Osteocyte (in vitro differentiated cells): ENCODE measurements around the gene EPS8L3. TPM values are rescaled to one million over a fixed set of nuclear protein-coding genes. Genes with fewer than 3 reads are reported as not detected.
"Not testable (repeated sequence)": the region's sequence is repeated elsewhere in the genome, so short reads cannot be mapped to it uniquely, and the experiment has no call there.

Experiments used
- DNase-seq: peaks from one replicate; pipeline ENCODE4 v3.0.0; 2021; ENCODE audit warnings: mixed read lengths; ENCODE audit not compliant: unreplicated experiment; ENCODE audit errors: extremely low spot score
- H3K27ac Mint-ChIP-seq: one replicate; pipeline ENCODE4 v1.8.0; 2021; ENCODE audit warnings: mild to moderate bottlenecking, mixed read lengths; ENCODE audit not compliant: unreplicated experiment
- H3K27me3 Mint-ChIP-seq: one replicate; pipeline ENCODE4 v1.8.0; 2021; ENCODE audit warnings: mixed read lengths; ENCODE audit not compliant: unreplicated experiment
- H3K36me3 Mint-ChIP-seq: one replicate; pipeline ENCODE4 v1.8.0; 2021; ENCODE audit warnings: mixed read lengths; ENCODE audit not compliant: unreplicated experiment
- H3K4me1 Mint-ChIP-seq: one replicate; pipeline ENCODE4 v1.8.0; 2021; ENCODE audit warnings: mixed read lengths; ENCODE audit not compliant: unreplicated experiment
- H3K4me3 Mint-ChIP-seq: one replicate; pipeline ENCODE4 v1.8.0; 2021; ENCODE audit warnings: mild to moderate bottlenecking, moderate library complexity, mixed read lengths; ENCODE audit not compliant: unreplicated experiment
- H3K9me3 Mint-ChIP-seq: one replicate; pipeline ENCODE4 v1.8.0; 2021; ENCODE audit warnings: mixed read lengths; ENCODE audit not compliant: unreplicated experiment
- CTCF ChIP-seq: fragments of 200-600 bp; sonication (generic); IDR thresholded peaks from 2 replicates; pipeline ENCODE4 v1.5.0; 2021; ENCODE audit warnings: antibody characterized with exemption, mild to moderate bottlenecking, moderate library complexity
- total RNA-seq: library from RNA; stranded (reverse); gene quantifications from 2 replicates; pipeline ENCODE4 v1.2.1, GENCODE V29; 2021

The EPS8L3 gene
- total RNA-seq, 1 donor from 2014 or later = not detected

DNA sequence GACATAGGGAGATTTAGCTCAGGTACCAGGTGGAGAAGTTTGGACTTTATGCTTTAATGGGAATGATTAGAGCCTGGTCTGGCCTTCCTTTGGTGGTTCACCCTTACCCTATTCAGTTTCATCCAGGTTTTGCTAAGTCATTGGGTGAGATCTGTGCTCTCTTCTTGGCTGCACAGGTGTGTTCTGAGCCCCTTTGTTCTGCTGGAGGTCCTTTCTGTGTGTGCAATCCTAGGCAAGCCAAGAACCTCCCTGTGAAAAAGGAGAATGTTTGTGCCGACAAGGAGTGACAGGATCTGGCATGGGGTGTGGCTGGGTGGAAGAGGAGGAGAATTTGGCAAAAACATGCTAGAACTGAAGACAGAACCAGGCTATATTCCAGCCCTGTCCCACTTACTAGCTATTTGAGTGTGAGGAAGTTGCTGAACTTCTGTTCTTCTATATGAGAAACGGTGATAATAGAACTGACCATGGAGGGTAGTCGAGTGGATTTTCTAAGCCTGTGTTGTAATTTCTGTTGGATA lies 47.1 kb downstream of the EPS8L3 start:
- Mint-ChIP-seq H3K4me1 (peaks cover 7% of the 10 kb centered on the region), H3K9me3 (no peaks in the 10 kb centered on the region), H3K27me3 (peaks cover 2% of the 10 kb centered on the region), H3K4me3 (no peak overlapping the region), H3K36me3 (no peaks in the 10 kb centered on the region), H3K27ac (no peak overlapping the region)
- DNase-seq = no peak
- no peak for TF ChIP-seq CTCF

DNA sequence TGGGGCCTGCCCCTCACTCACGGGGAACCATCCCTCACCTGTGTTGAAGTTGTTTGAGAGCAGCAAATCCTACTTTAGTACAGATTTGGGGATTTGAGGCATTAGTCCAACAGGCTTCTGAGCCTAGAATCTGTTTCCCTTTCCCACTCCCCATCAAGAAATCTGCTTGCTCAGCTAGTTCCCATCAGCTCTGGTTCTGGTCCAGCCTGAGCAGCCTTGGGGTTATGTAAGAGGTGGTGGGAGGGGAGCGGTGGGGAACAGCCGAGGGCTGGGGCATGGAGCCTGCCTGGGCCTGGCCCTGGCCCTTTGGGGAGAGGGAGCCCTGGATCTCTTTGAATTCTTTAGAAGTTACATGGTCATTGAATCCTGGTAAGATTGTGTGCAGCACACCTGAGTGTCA lies 47.6 kb downstream of the EPS8L3 start:
- no peak for DNase-seq
- Mint-ChIP-seq H3K27me3 (peaks cover 2% of the 10 kb centered on the region), H3K36me3 (no peaks in the 10 kb centered on the region), H3K9me3 (no peaks in the 10 kb centered on the region), H3K4me1 (peaks cover 7% of the 10 kb centered on the region), H3K4me3 (no peak overlapping the region), H3K27ac (no peak overlapping the region)
- TF ChIP-seq CTCF = no peak

DNA sequence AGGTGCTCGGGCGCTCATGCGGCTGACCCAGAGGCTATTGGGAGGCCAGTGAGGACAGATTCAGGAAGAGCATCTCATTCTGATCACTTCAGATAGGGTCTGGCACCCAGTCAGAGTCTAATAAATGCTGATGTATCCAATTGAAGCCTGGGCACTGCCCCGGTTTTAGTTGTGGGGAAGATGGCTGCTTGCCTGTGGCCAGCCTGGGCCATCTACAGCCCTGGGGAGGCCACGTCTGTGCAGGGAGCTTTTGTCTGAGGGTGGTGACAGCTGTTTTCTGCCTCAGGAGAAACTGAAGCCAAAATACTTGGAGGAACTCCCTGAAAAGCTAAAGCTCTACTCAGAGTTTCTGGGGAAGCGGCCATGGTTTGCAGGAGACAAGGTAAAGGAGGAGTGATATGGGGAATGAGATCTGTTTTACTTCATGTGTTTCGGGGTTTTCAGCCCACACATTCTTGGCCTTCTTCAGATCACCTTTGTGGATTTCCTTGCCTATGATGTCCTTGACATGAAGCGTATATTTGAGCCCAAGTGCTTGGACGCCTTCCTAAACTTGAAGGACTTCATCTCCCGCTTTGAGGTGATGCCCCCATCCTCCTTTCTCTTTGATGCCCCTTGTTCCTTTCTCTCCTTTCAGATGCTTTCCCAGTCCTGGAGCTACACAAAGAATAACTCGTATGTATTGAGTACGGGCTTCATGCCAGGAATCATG lies 48.9 kb downstream of the EPS8L3 start:
- DNase-seq = no peak
- H3K9me3 Mint-ChIP-seq = no peaks in the 10 kb centered on the region
- no peak overlapping the region for H3K4me3 Mint-ChIP-seq
- H3K36me3 Mint-ChIP-seq = no peaks in the 10 kb centered on the region
- H3K4me1 Mint-ChIP-seq = peaks cover 7% of the 10 kb centered on the region
- no peak for TF ChIP-seq CTCF
- peaks cover 2% of the 10 kb centered on the region for H3K27me3 Mint-ChIP-seq
- H3K27ac Mint-ChIP-seq = no peak overlapping the region

DNA sequence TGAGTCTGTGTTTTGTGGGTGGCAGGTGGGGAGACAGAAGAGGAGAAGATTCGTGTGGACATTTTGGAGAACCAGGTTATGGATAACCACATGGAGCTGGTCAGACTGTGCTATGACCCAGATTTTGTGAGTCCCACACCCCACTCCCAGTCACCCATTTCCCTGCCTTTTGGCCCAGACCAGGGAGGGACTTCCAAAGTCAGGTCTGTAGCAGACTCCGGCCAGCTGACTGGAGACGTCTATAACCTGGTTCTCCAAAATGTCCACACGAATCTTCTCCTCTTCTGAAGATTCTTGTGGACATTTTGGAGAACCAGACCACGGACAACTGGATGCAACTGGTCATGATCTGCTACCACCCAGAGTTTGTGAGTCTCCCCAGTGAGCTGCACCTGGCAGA lies 50.1 kb downstream of the EPS8L3 start:
- TF ChIP-seq CTCF = no peak
- H3K36me3 Mint-ChIP-seq = no peaks in the 10 kb centered on the region
- DNase-seq = no peak
- H3K27ac Mint-ChIP-seq = no peak overlapping the region
- H3K4me3 Mint-ChIP-seq = no peak overlapping the region
- no peaks in the 10 kb centered on the region for H3K4me1 Mint-ChIP-seq
- H3K27me3 Mint-ChIP-seq = peaks cover 2% of the 10 kb centered on the region
- peaks cover 9% of the 10 kb centered on the region for H3K9me3 Mint-ChIP-seq

DNA sequence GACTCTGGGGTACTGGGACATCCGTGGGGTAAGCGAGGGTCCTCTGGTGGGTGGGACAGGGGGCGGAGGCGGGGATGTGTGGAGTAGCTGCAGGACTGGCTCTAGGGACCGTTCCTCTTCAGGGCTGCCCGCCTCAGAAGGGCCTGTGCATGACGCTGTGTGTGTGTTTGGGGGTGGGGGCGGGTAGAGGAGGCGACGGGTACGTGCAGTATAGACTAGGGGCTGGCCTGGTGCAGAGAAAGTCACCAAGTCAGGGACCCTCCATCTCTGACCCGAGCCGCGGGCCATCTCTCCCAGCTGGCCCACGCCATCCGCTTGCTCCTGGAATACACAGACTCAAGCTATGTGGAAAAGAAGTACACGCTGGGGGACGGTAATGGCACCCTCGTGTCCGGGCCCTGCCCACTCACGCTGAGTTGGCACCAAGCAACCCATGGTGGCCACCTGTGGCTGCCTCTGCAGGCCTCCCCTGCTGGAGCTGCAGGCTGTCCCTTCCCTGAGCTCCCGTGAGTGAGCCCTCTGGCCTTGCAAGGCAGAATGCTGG lies 51.3 kb downstream of the EPS8L3 start:
- TF ChIP-seq CTCF = no peak
- H3K36me3 Mint-ChIP-seq = peaks cover 2% of the 10 kb centered on the region
- peaks cover 4% of the 10 kb centered on the region for H3K27me3 Mint-ChIP-seq
- H3K9me3 Mint-ChIP-seq = peaks cover 18% of the 10 kb centered on the region
- H3K4me1 Mint-ChIP-seq = no peaks in the 10 kb centered on the region
- H3K4me3 Mint-ChIP-seq = no peak overlapping the region
- DNase-seq = no peak
- no peak overlapping the region for H3K27ac Mint-ChIP-seq

GRCh38 chr1:109711593-109712320 lies 52.0 kb downstream of the EPS8L3 start, which contains the start of gene GSTM5:
Gene GSTM5, plus strand, starts transcription at chr1:109712251. Its CDS starts 62 bp downstream, at chr1:109712313.
- not testable (repeated sequence) for H3K27me3 Mint-ChIP-seq, DNase-seq, H3K4me3 Mint-ChIP-seq, H3K27ac Mint-ChIP-seq, H3K36me3 Mint-ChIP-seq, H3K4me1 Mint-ChIP-seq
- peaks cover 18% of the 10 kb centered on the region for H3K9me3 Mint-ChIP-seq

DNA sequence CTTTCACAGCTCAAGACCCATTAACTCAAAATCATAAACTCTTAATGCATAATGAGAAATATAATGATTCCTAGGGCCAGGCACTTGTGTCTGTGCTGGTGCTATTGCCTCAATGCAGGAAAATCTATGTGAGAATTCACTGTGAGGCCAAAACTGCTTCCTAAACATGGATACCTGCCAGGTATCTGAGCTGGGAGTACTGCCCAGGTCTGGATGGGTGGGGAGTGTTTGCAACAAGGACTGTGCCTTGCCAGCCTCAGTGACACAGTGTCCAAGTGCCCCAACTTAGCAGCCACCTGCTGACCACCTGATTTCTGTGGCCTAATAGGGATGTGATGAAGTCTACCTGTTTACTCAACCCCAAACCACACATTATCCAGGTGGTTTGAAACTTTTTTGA lies 53.9 kb downstream of the EPS8L3 start:
- not testable (repeated sequence) for H3K4me1 Mint-ChIP-seq, H3K4me3 Mint-ChIP-seq, H3K27ac Mint-ChIP-seq, DNase-seq, H3K27me3 Mint-ChIP-seq, H3K36me3 Mint-ChIP-seq
- H3K9me3 Mint-ChIP-seq = peaks cover 18% of the 10 kb centered on the region
